ENCODE results near the gene TNNI3.

GRCh38 chr19:55146705-55147273, 10.7 kb downstream of the TNNI3 start:
- peak; percentile 79 for TF ChIP-seq MAX (CRISPR knock-in tag; IDR thresholded peaks at IDR 0.05)
- no peak for TF ChIP-seq CTCF (IDR thresholded peaks at IDR 0.05)
- TF ChIP-seq FOXP1 (CRISPR knock-in tag; IDR thresholded peaks at IDR 0.05; ENCODE audit: borderline replicate concordance), result 0 out of 2 replicates have a peak, but pooled peaks have one; percentile 18
- no peak for TF ChIP-seq E2F1 (CRISPR knock-in tag; IDR thresholded peaks at IDR 0.05)
- 0 out of 2 replicates have a peak, but pooled peaks have one; percentile 26 for TF ChIP-seq JUN (CRISPR knock-in tag; IDR thresholded peaks at IDR 0.05)

Measured in WTC11 (cell line).